GM23338 (cell line): ENCODE data around the gene KIFC3. TPM values are rescaled to one million over a fixed set of nuclear protein-coding genes. Genes with fewer than 3 reads are reported as not detected.

ENCODE experiments used
- ATAC-seq: fragments of 200-7000 bp; cut with Tn5 transposase; 3 replicates; pipeline ENCODE4 v1.9.1; 2020
- DNase-seq: peaks from one replicate; pipeline ENCODE4 v3.0.0-alpha.2; 2015; ENCODE audit warnings: low spot score
- H2AFZ ChIP-seq: fragments of 200-600 bp; sonication (generic); 2 replicates; pipeline ENCODE4 v1.8.0; 2016; ENCODE audit warnings: antibody characterized with exemption, mild to moderate bottlenecking, moderate library complexity
- H3F3A ChIP-seq: fragments of 200-600 bp; sonication (generic); replicated peaks from 2 replicates; pipeline ENCODE4 v1.8.0; 2017; ENCODE audit warnings: antibody characterized with exemption, mixed run types, low read depth
- H3K27ac ChIP-seq: fragments of 200-600 bp; sonication (generic); 2 replicates; pipeline ENCODE4 v1.6.1; 2016; ENCODE audit warnings: low read depth
- H3K27me3 ChIP-seq: fragments of 200-600 bp; sonication (generic); 2 replicates; pipeline ENCODE4 v1.8.0; 2016; ENCODE audit warnings: mild to moderate bottlenecking, mixed run types, moderate library complexity; ENCODE audit not compliant: insufficient read depth
- H3K36me3 ChIP-seq: fragments of 200-600 bp; sonication (generic); 2 replicates; pipeline ENCODE4 v1.8.0; 2016; ENCODE audit warnings: mild to moderate bottlenecking; ENCODE audit not compliant: insufficient read depth
- H3K4me1 ChIP-seq: fragments of 200-600 bp; sonication (generic); 2 replicates; pipeline ENCODE4 v1.8.0; 2016; ENCODE audit warnings: mild to moderate bottlenecking, moderate library complexity; ENCODE audit not compliant: insufficient read depth
- H3K4me2 ChIP-seq: fragments of 200-600 bp; sonication (generic); 2 replicates; pipeline ENCODE4 v1.7.1; 2017; ENCODE audit warnings: mixed run types
- H3K4me3 ChIP-seq: fragments of 200-600 bp; sonication (generic); 2 replicates; pipeline ENCODE4 v1.6.1; 2016; ENCODE audit warnings: mixed run types
- H3K79me2 ChIP-seq: fragments of 200-600 bp; sonication (generic); replicated peaks from 2 replicates; pipeline ENCODE4 v1.8.0; 2017; ENCODE audit warnings: mild to moderate bottlenecking; ENCODE audit not compliant: insufficient read depth
- H3K9me2 ChIP-seq: fragments of 200-600 bp; sonication (generic); 2 replicates; pipeline ENCODE4 v1.8.0; 2017; ENCODE audit not compliant: insufficient read depth
- H4K20me1 ChIP-seq: fragments of 200-600 bp; sonication (generic); replicated peaks from 2 replicates; pipeline ENCODE4 v1.8.0; 2017; ENCODE audit warnings: mild to moderate bottlenecking; ENCODE audit not compliant: insufficient read depth
- H3K27ac Mint-ChIP-seq: 2 replicates; pipeline ENCODE4 v1.8.0; 2020; ENCODE audit warnings: inconsistent platforms, mild to moderate bottlenecking, moderate library complexity, mixed read lengths
- H3K27me3 Mint-ChIP-seq: 3 replicates; pipeline ENCODE4 v1.8.0; 2022; ENCODE audit warnings: low read depth, mild to moderate bottlenecking, moderate library complexity, mixed read lengths, inconsistent platforms; ENCODE audit not compliant: insufficient read depth, poor library complexity
- H3K36me3 Mint-ChIP-seq: 3 replicates; pipeline ENCODE4 v1.8.0; 2021; ENCODE audit warnings: low read depth, mild to moderate bottlenecking, inconsistent platforms, moderate library complexity, mixed read lengths
- H3K4me1 Mint-ChIP-seq: 3 replicates; pipeline ENCODE4 v1.8.0; 2020; ENCODE audit warnings: mild to moderate bottlenecking, inconsistent platforms, mixed read lengths
- H3K4me3 Mint-ChIP-seq: 3 replicates; pipeline ENCODE4 v1.8.0; 2021; ENCODE audit warnings: moderate library complexity, mild to moderate bottlenecking, inconsistent platforms, mixed read lengths
- H3K9me3 Mint-ChIP-seq: 3 replicates; pipeline ENCODE4 v1.8.0; 2020; ENCODE audit warnings: moderate library complexity, mild to moderate bottlenecking, inconsistent platforms, mixed read lengths
- CREB1 ChIP-seq: fragments of 250-450 bp; sonication (Bioruptor Pico); IDR thresholded peaks from 2 replicates; pipeline ENCODE4 v1.5.0; 2020; ENCODE audit warnings: low read depth, mild to moderate bottlenecking, moderate library complexity
- CTCF ChIP-seq, 2 experiments: fragments of 200-600 bp in 1 of 2; sonication (generic) in 1 of 2; conservative IDR thresholded peaks; 2 replicates each; pipeline versions ENCODE4 v1.5.1 to v1.6.1; 2016 to 2017; ENCODE audit warnings: antibody characterized with exemption in 2 of 2, low read depth in 2 of 2, mild to moderate bottlenecking in 2 of 2, moderate library complexity in 1 of 2
- EZH2 ChIP-seq: fragments of 200-600 bp; sonication (generic); IDR thresholded peaks from one replicate; pipeline ENCODE4 v1.8.0; 2017; ENCODE audit warnings: antibody characterized with exemption, mild to moderate bottlenecking, low read depth; ENCODE audit not compliant: unreplicated experiment
- EZH2phosphoT487 ChIP-seq: fragments of 200-600 bp; sonication (generic); IDR thresholded peaks from one replicate; pipeline ENCODE4 v1.8.1; 2018; ENCODE audit warnings: antibody characterized with exemption; ENCODE audit not compliant: unreplicated experiment
- JUNB ChIP-seq: IDR thresholded peaks from one replicate; pipeline ENCODE4 v1.6.1; 2016; ENCODE audit warnings: antibody characterized with exemption; ENCODE audit not compliant: unreplicated experiment
- NANOG ChIP-seq: IDR thresholded peaks from 2 replicates; pipeline ENCODE4 v1.6.1; 2016; ENCODE audit warnings: antibody characterized with exemption, borderline replicate concordance
- ZNF114 ChIP-seq: fragments of 250-450 bp; sonication (Bioruptor Pico); IDR thresholded peaks from 2 replicates; pipeline ENCODE4 v1.5.0; 2020; ENCODE audit warnings: mild to moderate bottlenecking, moderate library complexity
- ZNF462 ChIP-seq: fragments of 250-450 bp; sonication (Bioruptor Pico); IDR thresholded peaks from 2 replicates; pipeline ENCODE4 v1.5.0; 2020; ENCODE audit warnings: mild to moderate bottlenecking, moderate library complexity
- polyA plus RNA-seq: library from polyadenylated mRNA; unstranded; fragments of >200 nt; fragmentation: Nextera tagmentation; extraction: Ambion mirVana; gene quantifications from 2 replicates; pipeline ENCODE4 v1.2.1, GENCODE V29; 2016
- total RNA-seq: library from RNA; depleted of rRNA; stranded (reverse); fragments of >200 nt; shearing (Covaris generic); gene quantifications from 2 replicates; pipeline ENCODE4 v1.2.3, GENCODE V29; 2014
- TF ChIP-seq, protein P1 (sequence below): IDR thresholded peaks from one replicate; pipeline ENCODE4 v1.6.1; 2018; ENCODE audit warnings: antibody characterized with exemption; ENCODE audit not compliant: unreplicated experiment

Gene KIFC3
- total and polyA plus RNA-seq, 2 experiments from 2014 or later = 4.4 to 12.5 TPM

DNA sequence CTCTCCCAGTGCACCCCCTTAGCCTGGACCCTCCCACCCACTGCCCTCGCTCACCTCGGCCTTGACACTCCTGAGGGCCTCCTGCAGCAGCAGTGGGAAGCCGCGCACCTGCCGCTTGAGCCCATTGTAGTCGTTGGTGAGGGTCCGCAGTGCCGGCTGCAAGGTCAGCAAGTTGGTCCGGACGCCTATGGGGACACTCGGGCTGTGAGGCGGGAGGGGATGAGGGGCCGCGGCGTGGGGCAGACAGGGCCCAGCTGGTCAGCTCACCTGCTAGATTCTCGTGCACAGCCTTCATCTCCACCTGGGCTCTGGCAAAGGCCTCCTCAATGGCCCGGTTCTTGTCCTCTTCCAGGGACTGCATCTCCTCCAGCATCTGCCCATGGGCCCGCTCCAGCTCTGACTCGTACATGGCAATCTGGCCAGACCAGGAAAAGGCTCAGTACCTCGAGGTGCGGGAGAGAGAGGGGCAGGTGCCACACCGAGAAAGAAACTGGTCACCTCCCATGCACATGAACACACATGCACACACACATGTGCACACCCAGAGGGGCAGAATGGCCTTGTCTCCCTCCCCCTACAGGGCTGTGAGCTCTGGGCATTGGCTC, 32.6 kb downstream of the KIFC3 start:
- Histone ChIP-seq H3K4me1 (0 out of 2 replicates have a peak, but pooled peaks cover under 1% of the 10 kb centered on the region), H3K27me3 (no peaks in the 10 kb centered on the region), H3K9me2 (no peaks in the 10 kb centered on the region), H2AFZ (no peak overlapping the region), H3K36me3 (no peaks in the 10 kb centered on the region), H3K4me2 (no peak overlapping the region), H3K79me2 (no peaks in the 10 kb centered on the region), H3F3A (no peaks in the 10 kb centered on the region), H3K4me3 (no peak overlapping the region), H3K27ac (no peak overlapping the region), H4K20me1 (no peaks in the 10 kb centered on the region; the same call in 1 of the 2 replicates)
- Mint-ChIP-seq H3K27ac (no peak overlapping the region), H3K4me1 (peaks cover 14% of the 10 kb centered on the region), H3K4me3 (no peak overlapping the region), H3K27me3 (peaks cover 12% of the 10 kb centered on the region), H3K9me3 (no peaks in the 10 kb centered on the region), H3K36me3 (no peaks in the 10 kb centered on the region; the same call in 2 of the 3 replicates)
- ATAC-seq = no peak
- no peak for DNase-seq
- no peak for TF ChIP-seq CREB1 (CRISPR knock-in tag)

DNA sequence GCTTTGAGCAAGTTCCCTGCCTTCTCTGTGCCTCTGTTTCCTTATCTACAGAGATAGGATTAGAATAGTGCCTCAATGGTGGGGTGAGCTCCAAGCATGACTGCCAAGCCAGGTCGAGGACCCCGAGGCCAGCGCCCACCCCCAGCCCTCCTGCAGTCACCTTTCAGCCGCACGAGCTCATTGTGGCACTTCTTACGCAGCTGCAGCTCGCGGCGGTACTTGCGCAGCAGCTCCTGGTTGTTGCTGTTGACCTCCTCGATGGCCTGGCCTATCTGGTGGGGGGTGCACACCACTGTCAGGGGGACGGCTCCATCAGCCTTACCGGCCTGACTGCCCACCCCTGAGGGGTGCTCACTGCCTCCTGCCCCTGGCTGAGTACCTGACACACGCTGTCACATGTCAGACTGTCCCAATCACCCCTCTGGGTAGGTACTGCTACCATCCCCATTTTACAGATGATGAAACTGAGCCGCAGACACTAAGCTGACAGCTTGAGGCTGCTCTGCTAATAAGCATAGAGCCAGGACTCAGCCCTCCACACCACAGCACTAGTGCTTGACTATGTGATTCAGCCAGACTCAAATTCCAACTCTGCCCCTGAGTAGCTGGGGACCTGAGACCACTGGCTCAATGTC, 35.5 kb downstream of the KIFC3 start:
- no peak for DNase-seq
- Histone ChIP-seq H4K20me1 (no peaks in the 10 kb centered on the region), H3K27ac (no peak overlapping the region), H3K4me1 (no peaks in the 10 kb centered on the region), H3K4me3 (no peak overlapping the region), H3K36me3 (no peaks in the 10 kb centered on the region), H2AFZ (no peak overlapping the region), H3K4me2 (no peak overlapping the region), H3K9me2 (no peaks in the 10 kb centered on the region), H3K79me2 (no peaks in the 10 kb centered on the region), H3K27me3 (no peaks in the 10 kb centered on the region), H3F3A (no peaks in the 10 kb centered on the region)
- Mint-ChIP-seq H3K27ac (no peak overlapping the region), H3K9me3 (no peaks in the 10 kb centered on the region), H3K4me1 (peaks cover 17% of the 10 kb centered on the region), H3K27me3 (peaks cover 16% of the 10 kb centered on the region), H3K36me3 (no peaks in the 10 kb centered on the region; the same call in 2 of the 3 replicates), H3K4me3 (no peak overlapping the region)
- no peak for ATAC-seq
- TF ChIP-seq ZNF462 (CRISPR knock-in tag) (no peak), CREB1 (CRISPR knock-in tag) (no peak), ZNF114 (no peak), JUNB (no peak), EZH2phosphoT487 (no peak), CTCF (conservative IDR thresholded peaks at IDR 0.05; ENCODE audit: low read depth in 2 of 2) (no peak), NANOG (no peak), EZH2 (no peak)
- TF ChIP-seq, protein P1, sequence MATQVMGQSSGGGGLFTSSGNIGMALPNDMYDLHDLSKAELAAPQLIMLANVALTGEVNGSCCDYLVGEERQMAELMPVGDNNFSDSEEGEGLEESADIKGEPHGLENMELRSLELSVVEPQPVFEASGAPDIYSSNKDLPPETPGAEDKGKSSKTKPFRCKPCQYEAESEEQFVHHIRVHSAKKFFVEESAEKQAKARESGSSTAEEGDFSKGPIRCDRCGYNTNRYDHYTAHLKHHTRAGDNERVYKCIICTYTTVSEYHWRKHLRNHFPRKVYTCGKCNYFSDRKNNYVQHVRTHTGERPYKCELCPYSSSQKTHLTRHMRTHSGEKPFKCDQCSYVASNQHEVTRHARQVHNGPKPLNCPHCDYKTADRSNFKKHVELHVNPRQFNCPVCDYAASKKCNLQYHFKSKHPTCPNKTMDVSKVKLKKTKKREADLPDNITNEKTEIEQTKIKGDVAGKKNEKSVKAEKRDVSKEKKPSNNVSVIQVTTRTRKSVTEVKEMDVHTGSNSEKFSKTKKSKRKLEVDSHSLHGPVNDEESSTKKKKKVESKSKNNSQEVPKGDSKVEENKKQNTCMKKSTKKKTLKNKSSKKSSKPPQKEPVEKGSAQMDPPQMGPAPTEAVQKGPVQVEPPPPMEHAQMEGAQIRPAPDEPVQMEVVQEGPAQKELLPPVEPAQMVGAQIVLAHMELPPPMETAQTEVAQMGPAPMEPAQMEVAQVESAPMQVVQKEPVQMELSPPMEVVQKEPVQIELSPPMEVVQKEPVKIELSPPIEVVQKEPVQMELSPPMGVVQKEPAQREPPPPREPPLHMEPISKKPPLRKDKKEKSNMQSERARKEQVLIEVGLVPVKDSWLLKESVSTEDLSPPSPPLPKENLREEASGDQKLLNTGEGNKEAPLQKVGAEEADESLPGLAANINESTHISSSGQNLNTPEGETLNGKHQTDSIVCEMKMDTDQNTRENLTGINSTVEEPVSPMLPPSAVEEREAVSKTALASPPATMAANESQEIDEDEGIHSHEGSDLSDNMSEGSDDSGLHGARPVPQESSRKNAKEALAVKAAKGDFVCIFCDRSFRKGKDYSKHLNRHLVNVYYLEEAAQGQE = no peak
